IMR-90 (cell line): ENCODE results near the gene SLC12A8. TPM values are rescaled to one million over a fixed set of nuclear protein-coding genes. Genes with fewer than 3 reads are reported as not detected.

Experiments used
- ATAC-seq: fragments of 200-7000 bp; cut with Tn5 transposase; 2 replicates; pipeline ENCODE4 v1.9.1; 2020; ENCODE audit warnings: low read depth, mild to moderate bottlenecking, moderate library complexity
- BruUV-seq: library from RNA; stranded (reverse); fragments of 400-500 nt; replicated peaks from 2 replicates; lab custom pipeline; 2021; lab: Mats Ljungman, UMichigan
- CTCF ChIA-PET: fragments of 300-600 bp; formaldehyde crosslinking; extraction: SDS; loops from one replicate; lab custom pipeline; 2021; ENCODE audit warnings: antibody characterized with exemption; lab: Yijun Ruan, JAX
- POLR2A ChIA-PET: fragments of 300-600 bp; sonication (Branson Sonifier 250); formaldehyde crosslinking; loops from one replicate; lab custom pipeline; 2022; ENCODE audit warnings: antibody characterized with exemption; ENCODE audit not compliant: unreplicated experiment; lab: Charles Lee
- DNase-seq: peaks from one replicate; pipeline ENCODE4 v3.0.0; 2013
- H2AFZ ChIP-seq: replicated peaks from 2 replicates; pipeline ENCODE3; 2013; ENCODE audit warnings: low read length, mild to moderate bottlenecking; ENCODE audit not compliant: poor library complexity
- H2AK5ac ChIP-seq: 2 replicates; pipeline ENCODE4 v1.6.1; 2013; ENCODE audit warnings: low read depth, low read length, inconsistent platforms
- H2AK9ac ChIP-seq: replicated peaks from 2 replicates; pipeline ENCODE3; 2013; ENCODE audit warnings: mild to moderate bottlenecking, low read depth, low read length, moderate library complexity; ENCODE audit not compliant: poor library complexity
- H2BK120ac ChIP-seq: 2 replicates; pipeline ENCODE4 v1.6.1; 2013; ENCODE audit warnings: low read depth, low read length, inconsistent platforms
- H2BK15ac ChIP-seq: 3 replicates; pipeline ENCODE4 v1.6.1; 2013; ENCODE audit warnings: low read depth, low read length, inconsistent platforms
- H2BK20ac ChIP-seq: 2 replicates; pipeline ENCODE4 v1.6.1; 2013; ENCODE audit warnings: low read depth, mild to moderate bottlenecking, inconsistent platforms, low read length, moderate library complexity
- H2BK5ac ChIP-seq: 2 replicates; pipeline ENCODE4 v1.6.1; 2013; ENCODE audit warnings: mild to moderate bottlenecking, low read depth, low read length, inconsistent platforms; ENCODE audit not compliant: poor library complexity, severe bottlenecking
- H3K14ac ChIP-seq: replicated peaks from 2 replicates; pipeline ENCODE4 v1.6.1; 2013; ENCODE audit warnings: low read depth, low read length, inconsistent platforms
- H3K18ac ChIP-seq: 2 replicates; pipeline ENCODE4 v1.6.1; 2013; ENCODE audit warnings: low read depth, low read length, control low read depth
- H3K23ac ChIP-seq: 2 replicates; pipeline ENCODE4 v1.6.1; 2013; ENCODE audit warnings: low read depth, low read length, inconsistent platforms
- H3K27ac ChIP-seq: 2 replicates; pipeline ENCODE4 v1.5.1; 2013; ENCODE audit warnings: mild to moderate bottlenecking, control low read depth, low read length; ENCODE audit not compliant: insufficient read depth
- H3K27me3 ChIP-seq: 2 replicates; pipeline ENCODE4 v1.6.1; 2013; ENCODE audit warnings: low read length; ENCODE audit not compliant: control insufficient read depth, insufficient read depth
- H3K36me3 ChIP-seq: 2 replicates; pipeline ENCODE4 v1.6.1; 2013; ENCODE audit warnings: low read length, mixed read lengths; ENCODE audit not compliant: control insufficient read depth, insufficient read depth
- H3K4ac ChIP-seq: 2 replicates; pipeline ENCODE4 v1.6.1; 2013; ENCODE audit warnings: low read depth, low read length, inconsistent platforms
- H3K4me1 ChIP-seq: 2 replicates; pipeline ENCODE4 v1.6.1; 2013; ENCODE audit warnings: low read length, mixed read lengths; ENCODE audit not compliant: control insufficient read depth, insufficient read depth
- H3K4me2 ChIP-seq: 2 replicates; pipeline ENCODE4 v1.6.1; 2013; ENCODE audit warnings: low read depth, mild to moderate bottlenecking, control low read depth, low read length, moderate library complexity
- H3K4me3 ChIP-seq: 2 replicates; pipeline ENCODE4 v1.5.1; 2013; ENCODE audit warnings: low read depth, mild to moderate bottlenecking, control low read depth, low read length, moderate library complexity; ENCODE audit not compliant: insufficient read depth
- H3K56ac ChIP-seq: 2 replicates; pipeline ENCODE4 v1.6.1; 2013; ENCODE audit warnings: low read length, inconsistent platforms; ENCODE audit not compliant: insufficient read depth; ENCODE audit errors: extremely low read depth
- H3K79me1 ChIP-seq, 2 experiments: 2 replicates each; pipeline ENCODE4 v1.6.1; 2013; ENCODE audit warnings: low read length in 2 of 2, inconsistent platforms in 1 of 2, low read depth in 1 of 2
- H3K9ac ChIP-seq: 2 replicates; pipeline ENCODE4 v1.6.1; 2013; ENCODE audit warnings: low read depth, low read length, control low read depth
- H3K9me1 ChIP-seq: 2 replicates; pipeline ENCODE4 v1.6.1; 2013; ENCODE audit warnings: low read length, inconsistent platforms; ENCODE audit not compliant: insufficient read depth
- H3K9me3 ChIP-seq: 2 replicates; pipeline ENCODE4 v1.6.1; 2013; ENCODE audit warnings: low read length; ENCODE audit not compliant: control insufficient read depth, insufficient read depth
- H4K20me1 ChIP-seq: 2 replicates; pipeline ENCODE4 v1.6.1; 2013; ENCODE audit warnings: low read length, inconsistent platforms; ENCODE audit not compliant: insufficient read depth
- H4K5ac ChIP-seq: 2 replicates; pipeline ENCODE4 v1.6.1; 2013; ENCODE audit warnings: mild to moderate bottlenecking, low read depth, low read length, control low read depth
- H4K8ac ChIP-seq, 2 experiments: 2 replicates each; pipeline ENCODE4 v1.6.1; 2013; ENCODE audit warnings: low read depth in 2 of 2, low read length in 2 of 2, control low read depth in 1 of 2, inconsistent platforms in 1 of 2
- H4K91ac ChIP-seq: 2 replicates; pipeline ENCODE4 v1.6.1; 2013; ENCODE audit warnings: low read depth, low read length, inconsistent platforms; ENCODE audit not compliant: insufficient read depth
- MXI1 ChIP-seq: IDR thresholded peaks from 2 replicates; pipeline ENCODE4 v1.6.1; 2012; ENCODE audit warnings: low read depth, mild to moderate bottlenecking, low read length, moderate library complexity, borderline replicate concordance
- POLR2A ChIP-seq: IDR thresholded peaks from 2 replicates; pipeline ENCODE4 v1.6.1; 2012; ENCODE audit warnings: mild to moderate bottlenecking, low read depth, low read length
- SMC3 ChIP-seq: fragments of 150-350 bp; IDR thresholded peaks from 2 replicates; pipeline ENCODE4 v1.6.1; 2016; ENCODE audit warnings: low read depth, mild to moderate bottlenecking, antibody characterized with exemption, low read length, moderate library complexity
- WGBS, 2 experiments: methylation state at CpG; one replicate each; pipeline versions ENCODE4 v1.1.5 to v1.1.7; 2013; ENCODE audit warnings: missing lambda C conversion rate in 2 of 2; ENCODE audit not compliant: insufficient read length in 1 of 2; ENCODE audit errors: extremely low coverage in 2 of 2; 5-methylcytosine and 5-hydroxymethylcytosine counted together
- dilution Hi-C: fragments of 300-500 bp; cut with HindIII; formaldehyde crosslinking; loops from one replicate; pipeline ENCODE4 v1.14.3; 2018; ENCODE audit warnings: low sequenced_read_pairs; ENCODE audit not compliant: unreplicated experiment
- in situ Hi-C: fragments of 300-500 bp; cut with MboI; formaldehyde crosslinking; loops from 3 replicates; pipeline ENCODE4 v1.14.3; 2019; ENCODE audit warnings: low sequenced_read_pairs, inconsistent platforms, mixed read lengths
- intact Hi-C: fragments of 100-400 bp; cut with micrococcal nuclease; formaldehyde crosslinking; loops from 2 replicates; pipeline ENCODE4 v1.10.0; 2022
- polyA plus RNA-seq, 3 experiments: library from polyadenylated mRNA; depleted of rRNA; stranded (reverse); fragments of >200 nt; gene quantifications; 2 replicates each; pipeline ENCODE4 v1.2.3, GENCODE V29; 2012; ENCODE audit warnings: low replicate concordance in 1 of 3
- total RNA-seq: library from RNA; depleted of rRNA; stranded (reverse); fragments of >200 nt; gene quantifications from 2 replicates; pipeline ENCODE4 v1.2.3, GENCODE V29; 2012

SLC12A8 gene
- total and polyA plus RNA-seq, 2 of the 4 experiments (the other 2 are of a cell fraction), result 2.2 to 4.3 TPM

DNA sequence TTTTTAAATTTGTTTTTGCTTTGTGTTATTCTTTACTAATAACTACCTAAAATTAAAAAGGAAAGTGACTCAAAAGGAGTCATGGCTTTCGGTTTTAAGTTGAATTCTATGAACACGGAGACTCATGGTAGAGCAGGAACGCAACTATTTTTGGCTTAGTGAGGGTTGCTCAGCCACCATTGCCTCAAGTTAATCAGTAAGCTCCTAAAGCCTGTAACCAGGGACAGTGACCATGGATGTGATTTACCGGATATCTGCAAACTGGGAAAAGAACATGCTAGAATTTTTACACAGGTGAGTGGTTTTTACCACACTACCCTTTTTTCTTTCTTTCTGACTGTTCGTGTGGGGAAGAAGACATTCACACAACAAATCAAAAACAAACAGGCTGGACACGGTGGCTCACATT lies 11.8 kb downstream of the SLC12A8 start:
- Histone ChIP-seq H3K4me2 (no peak overlapping the region), H3K56ac (no peak overlapping the region), H2BK15ac (no peak overlapping the region), H2AK9ac (no peak overlapping the region), H4K8ac (no peak overlapping the region), H2AK5ac (no peak overlapping the region), H3K79me1 (no peaks in the 10 kb centered on the region), H2AFZ (no peak overlapping the region), H3K9me3 (no peaks in the 10 kb centered on the region), H3K27me3 (no peaks in the 10 kb centered on the region), H3K36me3 (no peaks in the 10 kb centered on the region), H3K27ac (no peak overlapping the region), H4K20me1 (no peaks in the 10 kb centered on the region), H2BK20ac (no peak overlapping the region), H3K14ac (no peak overlapping the region), H3K23ac (no peak overlapping the region), H3K9me1 (peaks cover under 1% of the 10 kb centered on the region; the same call in 1 of the 2 replicates), H3K4me3 (no peak overlapping the region), H3K4me1 (peaks cover under 1% of the 10 kb centered on the region; the same call in 1 of the 2 replicates), H3K9ac (no peak overlapping the region), H4K5ac (no peak overlapping the region), H2BK120ac (no peak overlapping the region), H2BK5ac (no peak overlapping the region), H4K91ac (no peak overlapping the region), H3K18ac (no peak overlapping the region), H3K4ac (no peak overlapping the region)
- ChIA-PET CTCF (no interaction called here), POLR2A (no interaction called here)
- dilution Hi-C loops, result no loop called here
- no peak for DNase-seq
- in situ Hi-C loops, result no loop called here
- intact Hi-C loops, result no loop called here
- WGBS, 2 experiments, result no CpG with 5 or more reads among the region's 6 CpGs
- BruUV-seq, result no TSS peak
- ATAC-seq, result no peak
- TF ChIP-seq MXI1 (no peak), SMC3 (no peak), POLR2A (no peak)
